ENCODE results near the gene USP38.

GRCh38 chr4:143203577-143203976, 18.9 kb downstream of the USP38 start:
- TF ChIP-seq, protein P1, sequence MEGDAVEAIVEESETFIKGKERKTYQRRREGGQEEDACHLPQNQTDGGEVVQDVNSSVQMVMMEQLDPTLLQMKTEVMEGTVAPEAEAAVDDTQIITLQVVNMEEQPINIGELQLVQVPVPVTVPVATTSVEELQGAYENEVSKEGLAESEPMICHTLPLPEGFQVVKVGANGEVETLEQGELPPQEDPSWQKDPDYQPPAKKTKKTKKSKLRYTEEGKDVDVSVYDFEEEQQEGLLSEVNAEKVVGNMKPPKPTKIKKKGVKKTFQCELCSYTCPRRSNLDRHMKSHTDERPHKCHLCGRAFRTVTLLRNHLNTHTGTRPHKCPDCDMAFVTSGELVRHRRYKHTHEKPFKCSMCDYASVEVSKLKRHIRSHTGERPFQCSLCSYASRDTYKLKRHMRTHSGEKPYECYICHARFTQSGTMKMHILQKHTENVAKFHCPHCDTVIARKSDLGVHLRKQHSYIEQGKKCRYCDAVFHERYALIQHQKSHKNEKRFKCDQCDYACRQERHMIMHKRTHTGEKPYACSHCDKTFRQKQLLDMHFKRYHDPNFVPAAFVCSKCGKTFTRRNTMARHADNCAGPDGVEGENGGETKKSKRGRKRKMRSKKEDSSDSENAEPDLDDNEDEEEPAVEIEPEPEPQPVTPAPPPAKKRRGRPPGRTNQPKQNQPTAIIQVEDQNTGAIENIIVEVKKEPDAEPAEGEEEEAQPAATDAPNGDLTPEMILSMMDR (IDR thresholded peaks at IDR 0.05) = no peak
- TF ChIP-seq EZH2phosphoT487 (IDR thresholded peaks at IDR 0.05) (no peak), EZH2 (IDR thresholded peaks at IDR 0.05) (no peak)
